Right cardiac atrium (tissue), 5 donors: ENCODE results near the gene KCNB1. TPM values are rescaled to one million over a fixed set of nuclear protein-coding genes. Genes with fewer than 3 reads are reported as not detected.

Experiments used
- ATAC-seq, 2 donors: fragments of 200-7000 bp; cut with Tn5 transposase; one replicate each; pipeline versions ENCODE4 v1.8.0 to v1.9.1; 2020; ENCODE audit warnings: moderate library complexity in 2 of 2, mild to moderate bottlenecking in 1 of 2
- DNase-seq, 3 donors: peaks; one replicate each; pipeline ENCODE4 v3.0.0-alpha.2; 2020
- H3K27ac ChIP-seq: one replicate; pipeline ENCODE4 v1.5.1; 2013; ENCODE audit warnings: mild to moderate bottlenecking, low read length, control low read depth, moderate library complexity
- H3K27me3 ChIP-seq: one replicate; pipeline ENCODE4 v1.6.1; 2013; ENCODE audit not compliant: control insufficient read depth, insufficient read depth
- H3K4me1 ChIP-seq: one replicate; pipeline ENCODE4 v1.6.1; 2013; ENCODE audit warnings: low read length; ENCODE audit not compliant: control insufficient read depth, insufficient read depth
- H3K4me3 ChIP-seq: one replicate; pipeline ENCODE4 v1.5.1; 2013; ENCODE audit warnings: low read length, control low read depth
- H3K9me3 ChIP-seq: one replicate; pipeline ENCODE4 v1.6.1; 2013; ENCODE audit warnings: low read length; ENCODE audit not compliant: control insufficient read depth
- WGBS: extraction: QIAGEN DNeasy Blood & Tissue Kit; methylation state at CpG from one replicate; pipeline ENCODE4 v1.1.7; 2013; 5-methylcytosine and 5-hydroxymethylcytosine counted together
- intact Hi-C, 4 donors: fragments of 100-400 bp; cut with DNase I; formaldehyde crosslinking; loops; one replicate each; pipeline versions ENCODE4 v1.11.0 to v1.14.0; 2022 to 2023
- polyA plus RNA-seq: library from polyadenylated mRNA; stranded (reverse); fragments of 200-250 nt; gene quantifications from one replicate; pipeline ENCODE4 v1.2.3, GENCODE V29; 2013
- total RNA-seq, 4 donors: library from RNA; stranded (reverse); fragmentation: NEBNext Ultra II Directional; extraction: Animal tissue kit (Norgen Biotek cat#: 25700); gene quantifications; one replicate each; pipeline ENCODE4 v1.2.1, GENCODE V29; 2021
- donor health status: healthy with polysubstance abuse.
- donor health status: DM: no; HTN: yes; CAD: no.
- donor health status: DM: no; HTN: no; CAD: no.
- donor health status: DM: no; HTN: yes; CAD: no; lungs with severe emphysema.
- donor health status: DM: yes; HTN: yes; CAD: no.

The KCNB1 gene
- total and polyA plus RNA-seq, 5 donors, result 0.35 to 1.6 (median 0.66) TPM

- no peak for ATAC-seq
- DNase-seq, result no peak
- 92% methylated on average over 3 of the region's 3 CpGs for WGBS
- intact Hi-C loops, result no loop called here
- no peaks in the 10 kb centered on the region for H3K9me3 ChIP-seq
- H3K4me1 ChIP-seq, result no peaks in the 10 kb centered on the region
- H3K4me3 ChIP-seq, result no peak overlapping the region
- H3K27me3 ChIP-seq, result no peaks in the 10 kb centered on the region
- no peak overlapping the region for H3K27ac ChIP-seq
Observed at GRCh38 chr20:49375170-49375569, 107.3 kb downstream of the KCNB1 start.

GRCh38 chr20:49372095-49372734, 110.3 kb downstream of the KCNB1 start:
- ATAC-seq, result no peak
- intact Hi-C loops, result no loop called here
- no peak overlapping the region for H3K27ac ChIP-seq

GRCh38 chr20:49368596-49368995, 113.9 kb downstream of the KCNB1 start:
- H3K27me3 ChIP-seq, result no peaks in the 10 kb centered on the region
- ATAC-seq (no peak), DNase-seq (no peak)
- H3K9me3 ChIP-seq, result no peaks in the 10 kb centered on the region
- intact Hi-C loops, result no loop called here
- H3K27ac ChIP-seq, result no peak overlapping the region
- no peaks in the 10 kb centered on the region for H3K4me1 ChIP-seq
- WGBS, result 45% methylated on average over 5 of the region's 5 CpGs
- H3K4me3 ChIP-seq, result no peak overlapping the region

More at GRCh38 chr20:49372095-49372734, 110.3 kb downstream of the KCNB1 start:
- no peaks in the 10 kb centered on the region for H3K27me3 ChIP-seq
- no peaks in the 10 kb centered on the region for H3K9me3 ChIP-seq
- DNase-seq, result no peak
- WGBS, result 93% methylated on average over 9 of the region's 9 CpGs
- no peak overlapping the region for H3K4me3 ChIP-seq
- H3K4me1 ChIP-seq, result no peaks in the 10 kb centered on the region

GRCh38 chr20:49367113-49367512, 115.4 kb downstream of the KCNB1 start:
- Histone ChIP-seq H3K4me3 (no peak overlapping the region), H3K27me3 (no peaks in the 10 kb centered on the region), H3K4me1 (no peaks in the 10 kb centered on the region), H3K27ac (no peak overlapping the region), H3K9me3 (no peaks in the 10 kb centered on the region)
- no peak for ATAC-seq
- intact Hi-C loops, result no loop called here
- no peak for DNase-seq
- WGBS, result 68% methylated on average over 5 of the region's 5 CpGs

GRCh38 chr20:49366687-49367086, 115.8 kb downstream of the KCNB1 start:
- no peak overlapping the region for H3K4me3 ChIP-seq
- DNase-seq (no peak), ATAC-seq (no peak)
- WGBS, result 46% methylated on average over 1 of the region's 1 CpG
- no peak overlapping the region for H3K27ac ChIP-seq
- intact Hi-C loops, result no loop called here
- H3K4me1 ChIP-seq, result no peaks in the 10 kb centered on the region
- no peaks in the 10 kb centered on the region for H3K9me3 ChIP-seq
- no peaks in the 10 kb centered on the region for H3K27me3 ChIP-seq

- H3K4me1 ChIP-seq, result no peaks in the 10 kb centered on the region
- no peak overlapping the region for H3K27ac ChIP-seq
- no peaks in the 10 kb centered on the region for H3K9me3 ChIP-seq
- ATAC-seq, result no peak
- intact Hi-C loops, result no loop called here
- no peaks in the 10 kb centered on the region for H3K27me3 ChIP-seq
- H3K4me3 ChIP-seq, result no peak overlapping the region
- no peak for DNase-seq
- WGBS, result 64% methylated on average over 4 of the region's 4 CpGs
Observed at GRCh38 chr20:49361862-49362660, 120.4 kb downstream of the KCNB1 start.

GRCh38 chr20:49360242-49360968, 122.1 kb downstream of the KCNB1 start:
- intact Hi-C loops, result no loop called here
- Histone ChIP-seq H3K4me3 (no peak overlapping the region), H3K27ac (no peak overlapping the region), H3K4me1 (no peaks in the 10 kb centered on the region), H3K27me3 (no peaks in the 10 kb centered on the region), H3K9me3 (no peaks in the 10 kb centered on the region)
- WGBS, result 69% methylated on average over 6 of the region's 6 CpGs
- no peak for DNase-seq
- no peak for ATAC-seq

GRCh38 chr20:49356676-49357075, 125.8 kb downstream of the KCNB1 start:
- no peak overlapping the region for H3K4me3 ChIP-seq
- H3K27ac ChIP-seq, result no peak overlapping the region
- no peaks in the 10 kb centered on the region for H3K4me1 ChIP-seq
- H3K27me3 ChIP-seq, result no peaks in the 10 kb centered on the region
- DNase-seq, result no peak
- no peaks in the 10 kb centered on the region for H3K9me3 ChIP-seq
- ATAC-seq, result no peak
- 76% methylated on average over 3 of the region's 3 CpGs for WGBS
- intact Hi-C loops, result no loop called here

- intact Hi-C loops, result no loop called here
- no peak overlapping the region for H3K27ac ChIP-seq
- DNase-seq (no peak), ATAC-seq (no peak)
- no peaks in the 10 kb centered on the region for H3K4me1 ChIP-seq
- H3K27me3 ChIP-seq, result no peaks in the 10 kb centered on the region
- H3K4me3 ChIP-seq, result no peak overlapping the region
- 81% methylated on average over 4 of the region's 4 CpGs for WGBS
- no peaks in the 10 kb centered on the region for H3K9me3 ChIP-seq
Observed at GRCh38 chr20:49354673-49355072, 127.8 kb downstream of the KCNB1 start.

- Histone ChIP-seq H3K27me3 (no peaks in the 10 kb centered on the region), H3K4me1 (no peaks in the 10 kb centered on the region), H3K9me3 (no peaks in the 10 kb centered on the region), H3K27ac (no peak overlapping the region), H3K4me3 (no peak overlapping the region)
- ATAC-seq, result no peak
- intact Hi-C loops, result no loop called here
- DNase-seq, result no peak
- 78% methylated on average over 4 of the region's 4 CpGs for whole genome bisulfite sequencing
Observed at GRCh38 chr20:49353348-49353747, 129.1 kb downstream of the KCNB1 start.

GRCh38 chr20:49352751-49353150, 129.7 kb downstream of the KCNB1 start:
- H3K27me3 ChIP-seq, result no peaks in the 10 kb centered on the region
- no peak overlapping the region for H3K27ac ChIP-seq
- intact Hi-C loops, result no loop called here
- H3K4me3 ChIP-seq, result no peak overlapping the region
- no peak for DNase-seq
- no peaks in the 10 kb centered on the region for H3K4me1 ChIP-seq
- ATAC-seq, result no peak
- 78% methylated on average over 4 of the region's 4 CpGs for WGBS
- no peaks in the 10 kb centered on the region for H3K9me3 ChIP-seq
